PC-9 (cell line): ENCODE results near the gene SYNDIG1L. TPM values are rescaled to one million over a fixed set of nuclear protein-coding genes. Genes with fewer than 3 reads are reported as not detected.
A peak's percentile ranks its signal among the peaks of the same experiment; 100 is the strongest.

Experiments
- BruUV-seq: library from RNA; stranded (reverse); fragments of 400-500 nt; replicated peaks from 2 replicates; lab custom pipeline; 2021; lab: Mats Ljungman, UMichigan
- CTCF ChIA-PET: fragments of 300-600 bp; sonication (Branson Sonifier 250); formaldehyde crosslinking; loops from one replicate; lab custom pipeline; 2022; ENCODE audit warnings: antibody characterized with exemption; lab: Charles Lee
- POLR2A ChIA-PET: fragments of 300-600 bp; sonication (Branson Sonifier 250); formaldehyde crosslinking; loops from one replicate; lab custom pipeline; 2022; ENCODE audit warnings: antibody characterized with exemption; ENCODE audit not compliant: unreplicated experiment; lab: Charles Lee
- DNase-seq, 2 experiments: peaks; one replicate each; pipeline versions ENCODE4 v3.0.0 to v3.0.0-alpha.2; 2015 to 2022; ENCODE audit warnings: mixed read lengths in 1 of 2
- H2AFZ ChIP-seq: fragments of 200-600 bp; sonication (generic); 2 replicates; pipeline ENCODE4 v1.8.1; 2017; ENCODE audit warnings: antibody characterized with exemption
- H3F3A ChIP-seq: fragments of 200-600 bp; sonication (generic); 2 replicates; pipeline ENCODE4 v1.8.1; 2017; ENCODE audit warnings: antibody characterized with exemption, mild to moderate bottlenecking, low read depth; ENCODE audit not compliant: insufficient read depth
- H3K27ac ChIP-seq: fragments of 200-600 bp; sonication (generic); 2 replicates; pipeline ENCODE4 v1.6.1; 2016; ENCODE audit warnings: mixed run types
- H3K27me3 ChIP-seq: fragments of 200-600 bp; sonication (generic); 2 replicates; pipeline ENCODE4 v1.6.1; 2016; ENCODE audit warnings: low read depth, mixed run types; ENCODE audit not compliant: insufficient read depth
- H3K36me3 ChIP-seq: fragments of 200-600 bp; sonication (generic); 2 replicates; pipeline ENCODE4 v1.6.1; 2016; ENCODE audit warnings: low read depth, mixed run types
- H3K4me1 ChIP-seq: fragments of 200-600 bp; sonication (generic); replicated peaks from 2 replicates; pipeline ENCODE4 v1.6.1; 2016; ENCODE audit warnings: mixed run types; ENCODE audit not compliant: insufficient read depth
- H3K4me2 ChIP-seq: fragments of 200-600 bp; sonication (generic); 2 replicates; pipeline ENCODE4 v1.6.1; 2017; ENCODE audit warnings: mixed run types
- H3K4me3 ChIP-seq: fragments of 200-600 bp; sonication (generic); 2 replicates; pipeline ENCODE4 v1.6.1; 2016; ENCODE audit warnings: mixed run types
- H3K79me2 ChIP-seq: fragments of 200-600 bp; sonication (generic); 2 replicates; pipeline ENCODE4 v1.6.1; 2017; ENCODE audit warnings: low read depth, mixed run types
- H3K9me2 ChIP-seq: fragments of 200-600 bp; sonication (generic); 2 replicates; pipeline ENCODE4 v1.8.1; 2017; ENCODE audit warnings: mild to moderate bottlenecking; ENCODE audit not compliant: insufficient read depth
- H3K9me3 ChIP-seq: fragments of 200-600 bp; sonication (generic); 2 replicates; pipeline ENCODE4 v1.8.1; 2016; ENCODE audit warnings: low read depth; ENCODE audit not compliant: insufficient read depth
- H4K20me1 ChIP-seq: fragments of 200-600 bp; sonication (generic); 2 replicates; pipeline ENCODE4 v1.8.1; 2017; ENCODE audit not compliant: insufficient read depth
- CTCF ChIP-seq: fragments of 200-600 bp; sonication (generic); conservative IDR thresholded peaks from 2 replicates; pipeline ENCODE4 v1.6.1; 2017; ENCODE audit warnings: mixed run types, antibody characterized with exemption, mild to moderate bottlenecking, moderate library complexity
- EZH2 ChIP-seq: fragments of 200-600 bp; sonication (generic); IDR thresholded peaks from 2 replicates; pipeline ENCODE4 v1.8.0; 2017; ENCODE audit warnings: antibody characterized with exemption, low read depth
- intact Hi-C: fragments of 100-400 bp; cut with micrococcal nuclease; formaldehyde crosslinking; loops from one replicate; pipeline ENCODE4 v1.10.0; 2022; ENCODE audit not compliant: unreplicated experiment
- total RNA-seq: library from RNA; stranded (reverse); gene quantifications from 2 replicates; pipeline ENCODE4 v1.2.3, GENCODE V29; 2021

SYNDIG1L gene
- total RNA-seq, 1 experiment from 2014 or later = 0.52 TPM

DNA sequence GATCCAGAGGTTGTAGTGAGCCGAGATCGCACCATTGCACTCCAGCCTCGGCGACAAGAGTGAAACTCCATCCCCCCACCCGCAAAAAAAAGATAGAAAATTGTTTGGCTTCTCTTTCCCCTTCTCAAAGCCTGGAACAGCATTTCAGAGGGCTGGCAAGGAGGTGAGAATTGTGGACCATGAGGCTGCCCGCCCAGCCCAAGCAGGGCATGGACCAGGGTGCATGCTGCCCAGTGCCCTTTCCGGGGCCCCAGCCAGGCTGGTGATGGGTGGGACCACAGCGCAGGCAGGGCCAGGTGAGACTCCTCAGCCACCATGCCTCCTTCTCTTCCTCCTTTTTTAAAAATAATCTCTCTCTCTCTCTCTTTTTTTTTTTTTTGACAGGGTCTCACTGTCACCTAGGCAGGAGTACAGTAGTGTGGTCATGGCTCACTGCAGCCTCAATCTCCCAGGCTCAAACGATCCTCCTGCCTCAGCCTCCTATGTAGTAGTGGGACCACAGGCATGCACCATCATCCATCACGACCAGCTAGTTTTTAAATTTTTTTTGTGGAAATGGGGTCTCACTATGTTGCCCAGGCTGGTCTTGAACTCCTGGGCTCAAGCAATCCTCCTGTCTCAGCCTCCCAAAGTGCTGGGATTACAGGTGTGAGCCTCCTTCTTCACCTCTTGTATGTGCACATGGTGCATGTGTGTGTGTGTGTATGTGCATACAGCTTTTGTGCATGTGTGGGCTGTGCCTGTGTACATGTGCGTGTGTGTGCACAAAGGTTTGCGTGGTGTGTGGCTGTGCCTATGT lies 22.2 kb downstream of the SYNDIG1L start:
- H3K27ac ChIP-seq = no peak overlapping the region
- no peak overlapping the region for H3K4me3 ChIP-seq
- H3F3A ChIP-seq = peaks cover 33% of the 10 kb centered on the region
- no peaks in the 10 kb centered on the region for H3K36me3 ChIP-seq
- H3K4me2 ChIP-seq = no peak overlapping the region
- H2AFZ ChIP-seq = no peak overlapping the region
- no peaks in the 10 kb centered on the region for H4K20me1 ChIP-seq
- POLR2A ChIA-PET = no interaction called here
- no peak for DNase-seq
- CTCF ChIA-PET = no interaction called here
- no peak for TF ChIP-seq CTCF
- TF ChIP-seq EZH2 = no peak
- intact Hi-C loops = no loop called here
- H3K9me2 ChIP-seq = no peaks in the 10 kb centered on the region
- no peaks in the 10 kb centered on the region for H3K27me3 ChIP-seq
- H3K9me3 ChIP-seq = no peaks in the 10 kb centered on the region
- H3K79me2 ChIP-seq = no peaks in the 10 kb centered on the region
- H3K4me1 ChIP-seq = peaks cover 32% of the 10 kb centered on the region
- BruUV-seq = no TSS peak

- CTCF ChIA-PET = no interaction called here
- no peak for DNase-seq
Observed at GRCh38 chr14:74402401-74403251, 23.4 kb downstream of the SYNDIG1L start.

More at GRCh38 chr14:74402401-74403251, 23.4 kb downstream of the SYNDIG1L start:
- POLR2A ChIA-PET = no interaction called here
- no peaks in the 10 kb centered on the region for H4K20me1 ChIP-seq
- H2AFZ ChIP-seq = no peak overlapping the region
- H3K9me2 ChIP-seq = no peaks in the 10 kb centered on the region
- peak overlapping the region; percentile 76 for H3K27ac ChIP-seq
- peak overlapping the region; percentile 90 for H3K4me2 ChIP-seq
- H3K27me3 ChIP-seq = no peaks in the 10 kb centered on the region
- peaks cover 32% of the 10 kb centered on the region for H3K4me1 ChIP-seq
- BruUV-seq = no TSS peak
- no peaks in the 10 kb centered on the region for H3K79me2 ChIP-seq
- TF ChIP-seq EZH2 = no peak
- no peak for TF ChIP-seq CTCF
- no peaks in the 10 kb centered on the region for H3K9me3 ChIP-seq
- peaks cover 33% of the 10 kb centered on the region for H3F3A ChIP-seq
- intact Hi-C loops = no loop called here
- no peak overlapping the region for H3K4me3 ChIP-seq
- H3K36me3 ChIP-seq = no peaks in the 10 kb centered on the region
